Panc1 (cell line): ENCODE data around the gene ADAM23. TPM values are rescaled to one million over a fixed set of nuclear protein-coding genes. Genes with fewer than 3 reads are reported as not detected.

Experiments
- ATAC-seq: fragments of 200-7000 bp; cut with Tn5 transposase; 2 replicates; pipeline ENCODE4 v1.9.1; 2020; ENCODE audit warnings: mild to moderate bottlenecking, moderate library complexity
- BruUV-seq: library from RNA; stranded (reverse); fragments of 400-500 nt; replicated peaks from 2 replicates; lab custom pipeline; 2021; lab: Mats Ljungman, UMichigan
- CTCF ChIA-PET: fragments of 300-600 bp; sonication (Branson Sonifier 250); formaldehyde crosslinking; loops from one replicate; lab custom pipeline; 2022; ENCODE audit warnings: antibody characterized with exemption; lab: Charles Lee
- POLR2A ChIA-PET: fragments of 300-600 bp; sonication (Branson Sonifier 250); formaldehyde crosslinking; loops from one replicate; lab custom pipeline; 2022; ENCODE audit warnings: antibody characterized with exemption; lab: Charles Lee
- DNase-seq: peaks from one replicate; pipeline ENCODE4 v3.0.0-alpha.2; 2010; ENCODE audit warnings: low read depth, low spot score
- H3K27ac ChIP-seq: 2 replicates; pipeline ENCODE4 v1.5.1; 2011; ENCODE audit warnings: mild to moderate bottlenecking, low read length, inconsistent platforms
- H3K27me3 ChIP-seq: fragments of 200-500 bp; sonication (Bioruptor generic); 2 replicates; pipeline ENCODE4 v1.6.0; 2014; ENCODE audit warnings: low read length, inconsistent platforms; ENCODE audit not compliant: control insufficient read depth, insufficient read depth
- H3K36me3 ChIP-seq: fragments of 200-500 bp; sonication (Bioruptor generic); 2 replicates; pipeline ENCODE4 v1.5.1; 2014; ENCODE audit warnings: inconsistent platforms, mild to moderate bottlenecking, low read length, moderate library complexity; ENCODE audit not compliant: control insufficient read depth, insufficient read depth
- H3K4me1 ChIP-seq: 2 replicates; pipeline ENCODE4 v1.5.1; 2011; ENCODE audit warnings: inconsistent platforms, mild to moderate bottlenecking, low read length, moderate library complexity; ENCODE audit not compliant: control insufficient read depth, insufficient read depth
- H3K4me3 ChIP-seq, 2 experiments: 2 replicates each; pipeline ENCODE4 v1.5.1; 2011 to 2012; ENCODE audit warnings: low read depth in 2 of 2, low read length in 2 of 2, mild to moderate bottlenecking in 2 of 2, inconsistent platforms in 1 of 2, moderate library complexity in 1 of 2
- H3K9me3 ChIP-seq: fragments of 200-500 bp; sonication (Bioruptor generic); 2 replicates; pipeline ENCODE4 v1.5.1; 2014; ENCODE audit warnings: low read depth, mild to moderate bottlenecking, inconsistent platforms, low read length, moderate library complexity; ENCODE audit not compliant: control insufficient read depth, insufficient read depth
- CTCF ChIP-seq: fragments of 450-650 bp; IDR thresholded peaks from 2 replicates; pipeline ENCODE4 v1.5.1; 2017; ENCODE audit warnings: mild to moderate bottlenecking
- POLR2AphosphoS5 ChIP-seq: IDR thresholded peaks from 2 replicates; pipeline ENCODE4 v1.6.1; 2012; ENCODE audit warnings: mild to moderate bottlenecking, low read depth, low read length, moderate library complexity
- REST ChIP-seq, 2 experiments: IDR thresholded peaks; 2 replicates each; pipeline ENCODE4 v1.6.1; 2011 to 2012; ENCODE audit warnings: low read depth in 2 of 2, control low read depth in 1 of 2, low read length in 1 of 2, mild to moderate bottlenecking in 1 of 2, moderate library complexity in 1 of 2; ENCODE audit not compliant: insufficient read depth in 1 of 2
- SIN3A ChIP-seq: IDR thresholded peaks from 2 replicates; pipeline ENCODE4 v1.6.1; 2012; ENCODE audit warnings: low read depth, mild to moderate bottlenecking, low read length, moderate library complexity, borderline replicate concordance; ENCODE audit not compliant: insufficient read depth
- TCF7L2 ChIP-seq: IDR thresholded peaks from 2 replicates; pipeline ENCODE4 v1.6.1; 2011; ENCODE audit warnings: mild to moderate bottlenecking, low read depth, low read length, inconsistent platforms
- in situ Hi-C: cut with HindIII; loops from 2 replicates; pipeline ENCODE4 v1.10.0; 2016; ENCODE audit warnings: low sequenced_read_pairs, low pct_unique_long_range_greater_than_20kb
- intact Hi-C: fragments of 100-400 bp; cut with micrococcal nuclease; formaldehyde crosslinking; loops from one replicate; pipeline ENCODE4 v1.10.0; 2022; ENCODE audit not compliant: unreplicated experiment
- total RNA-seq: library from RNA; stranded (reverse); gene quantifications from one replicate; pipeline ENCODE4 v1.2.1, GENCODE V29; 2021; ENCODE audit not compliant: unreplicated experiment

Gene ADAM23
- total RNA-seq, 1 experiment from 2014 or later = 0.18 TPM

- DNase-seq (no peak), ATAC-seq (no peak)
- intact Hi-C loops = no loop called here
- Histone ChIP-seq H3K9me3 (no peaks in the 10 kb centered on the region), H3K36me3 (no peaks in the 10 kb centered on the region), H3K4me3 (no peak overlapping the region), H3K4me1 (no peaks in the 10 kb centered on the region), H3K27me3 (no peaks in the 10 kb centered on the region), H3K27ac (no peak overlapping the region)
- BruUV-seq = no TSS peak
- TF ChIP-seq POLR2AphosphoS5 (no peak), REST (IDR thresholded peaks at IDR 0.05; ENCODE audit: insufficient read depth in 1 of 2, low read depth in 2 of 2, low read length in 1 of 2) (no peak), TCF7L2 (no peak), CTCF (no peak), SIN3A (no peak)
- ChIA-PET CTCF (no interaction called here), POLR2A (no interaction called here)
- in situ Hi-C loops = no loop called here
These were observed 172.8 kb downstream of the ADAM23 start for GRCh38 chr2:206616151-206616550.

GRCh38 chr2:206619011-206619410, 175.7 kb downstream of the ADAM23 start:
- DNase-seq (no peak), ATAC-seq (no peak)
- TF ChIP-seq POLR2AphosphoS5 (no peak), TCF7L2 (no peak), SIN3A (no peak), REST (IDR thresholded peaks at IDR 0.05; ENCODE audit: insufficient read depth in 1 of 2, low read depth in 2 of 2, low read length in 1 of 2) (no peak), CTCF (no peak)
- H3K9me3 ChIP-seq = no peaks in the 10 kb centered on the region
- no peaks in the 10 kb centered on the region for H3K27me3 ChIP-seq
- no peak overlapping the region for H3K4me3 ChIP-seq
- intact Hi-C loops (no loop called here), in situ Hi-C loops (no loop called here)
- no peaks in the 10 kb centered on the region for H3K36me3 ChIP-seq
- ChIA-PET CTCF (no interaction called here), POLR2A (no interaction called here)
- H3K27ac ChIP-seq = no peak overlapping the region
- no peaks in the 10 kb centered on the region for H3K4me1 ChIP-seq
- no TSS peak for BruUV-seq
